DND-41 (cell line): ENCODE results near the gene BCAP31.
"Not testable (repeated sequence)": the region's sequence is repeated elsewhere in the genome, so short reads cannot be mapped to it uniquely, and the experiment has no call there.

ENCODE experiments used
- ATAC-seq: fragments of 200-7000 bp; cut with Tn5 transposase; 3 replicates; pipeline ENCODE4 v1.9.1; 2021; ENCODE audit warnings: low read depth; ENCODE audit not compliant: insufficient read depth
- DNase-seq: peaks from one replicate; pipeline ENCODE4 v3.0.0-alpha.2; 2020
- H2AFZ ChIP-seq: 2 replicates; pipeline ENCODE4 v1.6.0; 2012; ENCODE audit warnings: low read depth, low read length
- H3K27ac ChIP-seq: 2 replicates; pipeline ENCODE4 v1.5.1; 2012; ENCODE audit warnings: low read length, inconsistent platforms
- H3K27me3 ChIP-seq: fragments of 200-600 bp; sonication (generic); 2 replicates; pipeline ENCODE4 v1.6.0; 2012; ENCODE audit warnings: low read length, mild to moderate bottlenecking, inconsistent platforms; ENCODE audit not compliant: insufficient read depth, poor library complexity
- H3K36me3 ChIP-seq: 2 replicates; pipeline ENCODE4 v1.5.1; 2012; ENCODE audit warnings: low read length, inconsistent platforms; ENCODE audit not compliant: insufficient read depth
- H3K4me1 ChIP-seq: 2 replicates; pipeline ENCODE4 v1.5.1; 2012; ENCODE audit warnings: mild to moderate bottlenecking, low read length; ENCODE audit not compliant: insufficient read depth
- H3K4me2 ChIP-seq: 2 replicates; pipeline ENCODE4 v1.6.0; 2012; ENCODE audit warnings: mild to moderate bottlenecking, moderate library complexity, low read length, inconsistent platforms; ENCODE audit not compliant: insufficient read depth
- H3K4me3 ChIP-seq, 2 experiments: fragments of 200-600 bp in 1 of 2; shearing (Covaris generic) in 1 of 2; 2 replicates each; pipeline ENCODE4 v1.5.1; 2012 to 2016; ENCODE audit warnings: inconsistent platforms in 2 of 2, low read length in 2 of 2, mild to moderate bottlenecking in 2 of 2, low read depth in 1 of 2, moderate library complexity in 1 of 2
- H3K79me2 ChIP-seq: 2 replicates; pipeline ENCODE4 v1.6.0; 2012; ENCODE audit warnings: low read length, inconsistent platforms; ENCODE audit not compliant: insufficient read depth
- H3K9ac ChIP-seq: 2 replicates; pipeline ENCODE4 v1.6.0; 2012; ENCODE audit warnings: low read depth, mild to moderate bottlenecking, inconsistent platforms, low read length, moderate library complexity
- H3K9me3 ChIP-seq: 2 replicates; pipeline ENCODE4 v1.5.1; 2012; ENCODE audit warnings: low read length, moderate library complexity, mild to moderate bottlenecking, inconsistent platforms; ENCODE audit not compliant: insufficient read depth, severe bottlenecking
- H4K20me1 ChIP-seq: 2 replicates; pipeline ENCODE4 v1.6.0; 2012; ENCODE audit warnings: low read length; ENCODE audit not compliant: insufficient read depth
- CTCF ChIP-seq: IDR thresholded peaks from 2 replicates; pipeline ENCODE4 v1.5.1; 2012; ENCODE audit warnings: borderline replicate concordance, low read length, moderate library complexity, mild to moderate bottlenecking; ENCODE audit not compliant: poor library complexity, severe bottlenecking; ENCODE audit errors: extremely low read depth
- EZH2 ChIP-seq: IDR thresholded peaks from 3 replicates; pipeline ENCODE4 v1.6.1; 2012; ENCODE audit warnings: borderline replicate concordance, low read depth, mild to moderate bottlenecking, moderate library complexity, low read length, inconsistent platforms; ENCODE audit not compliant: severe bottlenecking

The BCAP31 gene

GRCh38 chrX:153696100-153696499 lies 28.1 kb downstream of the BCAP31 start:
- DNase-seq: no peak
- no peaks in the 10 kb centered on the region for H3K79me2 ChIP-seq
- no peaks in the 10 kb centered on the region for H3K4me1 ChIP-seq
- no peak overlapping the region for H3K9ac ChIP-seq
- no peak overlapping the region for H2AFZ ChIP-seq
- H4K20me1 ChIP-seq: no peaks in the 10 kb centered on the region
- peaks cover 17% of the 10 kb centered on the region for H3K36me3 ChIP-seq
- no peak for ATAC-seq
- H3K27me3 ChIP-seq: no peaks in the 10 kb centered on the region
- H3K27ac ChIP-seq: no peak overlapping the region
- H3K4me3 ChIP-seq: no peak overlapping the region
- TF ChIP-seq CTCF (no peak), EZH2 (no peak)
- H3K9me3 ChIP-seq: no peaks in the 10 kb centered on the region
- no peak overlapping the region for H3K4me2 ChIP-seq

DNA sequence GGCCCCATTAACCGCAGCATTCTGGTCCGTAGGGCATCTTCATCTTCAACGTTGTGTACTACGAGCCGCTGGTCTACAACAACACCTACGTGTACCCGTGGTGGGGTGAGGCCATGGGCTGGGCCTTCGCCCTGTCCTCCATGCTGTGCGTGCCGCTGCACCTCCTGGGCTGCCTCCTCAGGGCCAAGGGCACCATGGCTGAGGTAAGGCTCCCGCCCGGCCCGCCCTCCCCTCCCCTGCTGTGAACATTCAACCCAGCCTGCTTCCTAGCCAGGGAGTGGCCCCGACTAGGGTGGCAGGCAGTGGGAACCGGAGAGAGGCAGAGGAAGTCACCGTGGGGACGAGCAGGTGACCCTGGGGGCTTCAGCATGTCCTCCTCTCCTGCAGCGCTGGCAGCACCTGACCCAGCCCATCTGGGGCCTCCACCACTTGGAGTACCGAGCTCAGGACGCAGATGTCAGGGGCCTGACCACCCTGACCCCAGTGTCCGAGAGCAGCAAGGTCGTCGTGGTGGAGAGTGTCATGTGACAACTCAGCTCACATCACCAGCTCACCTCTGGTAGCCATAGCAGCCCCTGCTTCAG lies 29.4 kb downstream of the BCAP31 start:
- Histone ChIP-seq H3K4me2 (no peak overlapping the region), H3K36me3 (peaks cover 7% of the 10 kb centered on the region; the same call in 1 of the 2 replicates)

GRCh38 chrX:153694256-153694655 lies 29.9 kb downstream of the BCAP31 start:
- not testable (repeated sequence) for H2AFZ ChIP-seq, H3K4me2 ChIP-seq, H3K79me2 ChIP-seq, H4K20me1 ChIP-seq, H3K9me3 ChIP-seq, H3K27me3 ChIP-seq, DNase-seq, H3K9ac ChIP-seq, H3K4me3 ChIP-seq, H3K4me1 ChIP-seq, H3K27ac ChIP-seq, H3K36me3 ChIP-seq, ATAC-seq

More for the DNA sequence above, 29.4 kb downstream of the BCAP31 start:
- ATAC-seq (no peak), DNase-seq (no peak)
- H3K4me3 ChIP-seq: no peak overlapping the region
- H2AFZ ChIP-seq: no peak overlapping the region
- no peaks in the 10 kb centered on the region for H4K20me1 ChIP-seq
- no peak overlapping the region for H3K9ac ChIP-seq
- no peaks in the 10 kb centered on the region for H3K27me3 ChIP-seq
- no peaks in the 10 kb centered on the region for H3K9me3 ChIP-seq
- no peak overlapping the region for H3K27ac ChIP-seq
- no peaks in the 10 kb centered on the region for H3K79me2 ChIP-seq
- TF ChIP-seq CTCF (no peak), EZH2 (no peak)
- H3K4me1 ChIP-seq: no peaks in the 10 kb centered on the region

- ATAC-seq (no peak; the same call in 2 of the 3 replicates), DNase-seq (no peak)
- H3K4me1 ChIP-seq: no peaks in the 10 kb centered on the region
- H3K9me3 ChIP-seq: no peaks in the 10 kb centered on the region
- no peaks in the 10 kb centered on the region for H4K20me1 ChIP-seq
- TF ChIP-seq CTCF (no peak), EZH2 (no peak)
- H3K4me2 ChIP-seq: no peak overlapping the region
- H2AFZ ChIP-seq: no peak overlapping the region
- no peak overlapping the region for H3K27ac ChIP-seq
- no peaks in the 10 kb centered on the region for H3K27me3 ChIP-seq
- peaks cover 7% of the 10 kb centered on the region; the same call in 1 of the 2 replicates for H3K36me3 ChIP-seq
- no peak overlapping the region for H3K9ac ChIP-seq
- no peaks in the 10 kb centered on the region for H3K79me2 ChIP-seq
- H3K4me3 ChIP-seq: no peak overlapping the region
Observed at GRCh38 chrX:153693216-153694086, 30.7 kb downstream of the BCAP31 start.
